GM06990 (cell line): ENCODE results near the gene EPHA8.

Experiments
- DNase-seq: peaks from one replicate; pipeline ENCODE4 v3.0.0-alpha.2; 2011; ENCODE audit not compliant: insufficient read length; ENCODE audit errors: extremely low read depth
- H3K27me3 ChIP-seq: replicated peaks from 2 replicates; pipeline ENCODE4 v1.6.0; 2011; ENCODE audit warnings: low read length; ENCODE audit not compliant: control insufficient read depth, insufficient read depth
- H3K36me3 ChIP-seq: 2 replicates; pipeline ENCODE4 v1.5.1; 2011; ENCODE audit warnings: low read length; ENCODE audit not compliant: control insufficient read depth, insufficient read depth
- H3K4me3 ChIP-seq: replicated peaks from 2 replicates; pipeline ENCODE4 v1.5.1; 2011; ENCODE audit warnings: low read depth, mild to moderate bottlenecking, control low read depth, low read length
- CTCF ChIP-seq: IDR thresholded peaks from 2 replicates; pipeline ENCODE4 v1.5.1; 2011; ENCODE audit warnings: low read length, control low read depth, mild to moderate bottlenecking, inconsistent platforms; ENCODE audit not compliant: insufficient read depth, poor library complexity, severe bottlenecking

Gene EPHA8

GRCh38 chr1:22584001-22584562 is 20.8 kb downstream of the EPHA8 start:
- no peak for DNase-seq
- no peak overlapping the region for H3K4me3 ChIP-seq
- TF ChIP-seq CTCF: no peak
- H3K27me3 ChIP-seq: peaks cover 2% of the 10 kb centered on the region; the same call in 1 of the 2 replicates
- no peaks in the 10 kb centered on the region for H3K36me3 ChIP-seq

- Histone ChIP-seq H3K27me3 (peaks cover 2% of the 10 kb centered on the region; the same call in 1 of the 2 replicates), H3K36me3 (no peaks in the 10 kb centered on the region), H3K4me3 (no peak overlapping the region)
- TF ChIP-seq CTCF: no peak
- no peak for DNase-seq
Observed at GRCh38 chr1:22584970-22585369, 21.7 kb downstream of the EPHA8 start.

GRCh38 chr1:22585471-22585870 is 22.2 kb downstream of the EPHA8 start:
- DNase-seq: no peak
- Histone ChIP-seq H3K27me3 (peaks cover 2% of the 10 kb centered on the region; the same call in 1 of the 2 replicates), H3K36me3 (no peaks in the 10 kb centered on the region)

DNA sequence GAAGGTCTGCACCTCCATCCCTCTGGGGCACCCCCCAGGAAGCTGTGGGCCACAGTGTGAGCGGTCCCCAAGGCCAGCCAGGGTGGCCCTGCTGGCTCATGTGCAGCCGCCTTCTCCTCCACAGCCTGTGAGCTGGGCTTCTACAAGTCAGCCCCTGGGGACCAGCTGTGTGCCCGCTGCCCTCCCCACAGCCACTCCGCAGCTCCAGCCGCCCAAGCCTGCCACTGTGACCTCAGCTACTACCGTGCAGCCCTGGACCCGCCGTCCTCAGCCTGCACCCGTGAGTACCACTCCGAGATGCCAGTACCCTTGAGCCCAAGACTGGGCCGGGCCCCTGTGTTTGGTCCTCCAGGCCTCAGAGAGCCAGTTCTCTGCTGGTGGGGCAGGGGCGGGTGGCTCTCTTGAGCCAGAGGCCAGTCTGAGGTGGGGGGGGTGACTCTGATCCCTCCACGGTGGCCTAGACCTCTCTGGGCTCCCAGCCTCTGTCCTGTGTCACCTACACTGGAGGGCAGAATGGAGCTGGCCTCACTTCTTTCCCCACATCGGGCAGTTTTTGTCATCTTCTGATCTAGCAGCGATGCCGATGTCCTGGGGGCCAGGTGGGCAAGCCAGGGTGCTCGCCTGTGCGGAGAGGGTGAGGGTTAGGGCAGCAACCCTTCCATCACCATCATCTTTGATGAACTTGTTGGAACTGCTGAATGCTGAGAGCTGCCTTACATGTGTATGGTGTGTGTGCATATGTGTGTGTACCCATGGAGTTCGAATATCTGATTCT is 23.3 kb downstream of the EPHA8 start:
- Histone ChIP-seq H3K36me3 (no peaks in the 10 kb centered on the region), H3K27me3 (peaks cover 2% of the 10 kb centered on the region; the same call in 1 of the 2 replicates)

More at GRCh38 chr1:22585471-22585870, 22.2 kb downstream of the EPHA8 start:
- no peak for TF ChIP-seq CTCF
- no peak overlapping the region for H3K4me3 ChIP-seq

GRCh38 chr1:22587247-22587646 is 24.0 kb downstream of the EPHA8 start:
- no peak overlapping the region for H3K4me3 ChIP-seq
- DNase-seq: no peak
- no peak for TF ChIP-seq CTCF
- H3K36me3 ChIP-seq: no peaks in the 10 kb centered on the region
- peaks cover 2% of the 10 kb centered on the region; the same call in 1 of the 2 replicates for H3K27me3 ChIP-seq

More for the DNA sequence above, 23.3 kb downstream of the EPHA8 start:
- H3K4me3 ChIP-seq: no peak overlapping the region
- TF ChIP-seq CTCF: no peak
- no peak for DNase-seq
